ENCODE measurements around the gene PELI2.

PELI2 gene

DNA sequence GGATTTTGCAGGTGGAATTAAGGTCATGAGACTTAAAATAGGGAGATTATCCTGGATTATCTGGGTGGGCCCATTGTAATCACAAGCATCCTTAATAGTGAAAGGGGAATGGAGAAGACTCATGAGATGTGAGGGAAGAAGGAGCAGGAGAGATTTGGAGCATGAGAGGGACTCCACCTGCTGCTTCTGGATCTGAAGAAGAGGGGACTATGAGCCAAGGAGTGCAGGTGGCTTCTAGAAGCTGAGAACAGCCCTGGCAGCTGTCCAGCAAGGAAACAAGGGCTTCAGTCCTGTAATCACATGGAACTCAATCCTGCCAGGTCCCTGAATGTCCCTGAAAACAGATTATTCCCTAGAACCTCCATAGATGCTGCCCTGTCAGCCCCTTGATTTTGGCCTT, 67.8 kb downstream of the PELI2 start:
- H3K36me3 ChIP-seq (ENCODE audit: low read length): no peaks in the 10 kb centered on the region
- H3K79me2 ChIP-seq (ENCODE audit: insufficient read depth, low read length): no peaks in the 10 kb centered on the region
- no peak for TF ChIP-seq EZH2phosphoT487 (conservative IDR thresholded peaks at IDR 0.05; ENCODE audit: low read length)
- TF ChIP-seq, protein P1, sequence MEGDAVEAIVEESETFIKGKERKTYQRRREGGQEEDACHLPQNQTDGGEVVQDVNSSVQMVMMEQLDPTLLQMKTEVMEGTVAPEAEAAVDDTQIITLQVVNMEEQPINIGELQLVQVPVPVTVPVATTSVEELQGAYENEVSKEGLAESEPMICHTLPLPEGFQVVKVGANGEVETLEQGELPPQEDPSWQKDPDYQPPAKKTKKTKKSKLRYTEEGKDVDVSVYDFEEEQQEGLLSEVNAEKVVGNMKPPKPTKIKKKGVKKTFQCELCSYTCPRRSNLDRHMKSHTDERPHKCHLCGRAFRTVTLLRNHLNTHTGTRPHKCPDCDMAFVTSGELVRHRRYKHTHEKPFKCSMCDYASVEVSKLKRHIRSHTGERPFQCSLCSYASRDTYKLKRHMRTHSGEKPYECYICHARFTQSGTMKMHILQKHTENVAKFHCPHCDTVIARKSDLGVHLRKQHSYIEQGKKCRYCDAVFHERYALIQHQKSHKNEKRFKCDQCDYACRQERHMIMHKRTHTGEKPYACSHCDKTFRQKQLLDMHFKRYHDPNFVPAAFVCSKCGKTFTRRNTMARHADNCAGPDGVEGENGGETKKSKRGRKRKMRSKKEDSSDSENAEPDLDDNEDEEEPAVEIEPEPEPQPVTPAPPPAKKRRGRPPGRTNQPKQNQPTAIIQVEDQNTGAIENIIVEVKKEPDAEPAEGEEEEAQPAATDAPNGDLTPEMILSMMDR (IDR thresholded peaks at IDR 0.05; ENCODE audit: insufficient read depth, low read length, poor library complexity, severe bottlenecking): no peak
- H3K9me3 ChIP-seq (ENCODE audit: insufficient read depth, low read length): no peaks in the 10 kb centered on the region
- H3K9me2 ChIP-seq (replicated peaks; ENCODE audit: insufficient read depth, low read length): no peaks in the 10 kb centered on the region
- H4K20me1 ChIP-seq (ENCODE audit: low read depth, low read length): no peaks in the 10 kb centered on the region
- H3F3A ChIP-seq (ENCODE audit: insufficient read depth): no peaks in the 10 kb centered on the region
- no peaks in the 10 kb centered on the region for H3K27me3 ChIP-seq (ENCODE audit: low read length)
- no peak overlapping the region for H3K4me2 ChIP-seq (ENCODE audit: low read depth, low read length, poor library complexity, severe bottlenecking)
- no peak overlapping the region for H3K4me3 ChIP-seq (ENCODE audit: insufficient read depth, low read length, poor library complexity, severe bottlenecking)
- no peak overlapping the region for H3K9ac ChIP-seq (ENCODE audit: low read length)
- no peak overlapping the region for H3K27ac ChIP-seq (ENCODE audit: low read depth, low read length)
- no peak overlapping the region for H2AFZ ChIP-seq (ENCODE audit: low read depth, low read length, severe bottlenecking)

DNA sequence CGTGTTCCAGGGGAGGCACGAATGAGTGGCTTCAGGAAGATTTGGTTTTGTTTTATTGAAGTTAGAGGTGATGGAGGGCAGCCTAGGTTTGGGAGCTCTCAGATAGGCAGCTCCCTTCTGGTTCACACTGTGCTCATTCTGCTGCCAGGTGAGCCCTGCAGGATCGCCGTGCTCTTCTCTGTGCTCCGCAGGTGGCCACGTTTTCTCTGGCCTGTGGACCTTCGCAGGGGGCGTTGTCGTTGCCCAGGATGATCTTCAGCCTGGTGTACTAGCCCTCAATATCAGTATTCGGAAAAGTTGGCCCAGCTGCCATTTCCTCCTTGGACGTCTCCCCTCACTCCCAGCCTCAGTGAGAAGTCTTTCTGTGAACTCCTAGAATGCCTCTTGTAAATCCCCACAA, 69.5 kb downstream of the PELI2 start:
- TF ChIP-seq EZH2phosphoT487 (conservative IDR thresholded peaks at IDR 0.05; ENCODE audit: low read length): no peak
- TF ChIP-seq, protein P1 (IDR thresholded peaks at IDR 0.05; ENCODE audit: insufficient read depth, low read length, poor library complexity, severe bottlenecking): no peak
- H2AFZ ChIP-seq (ENCODE audit: low read depth, low read length, severe bottlenecking): no peak overlapping the region

DNA sequence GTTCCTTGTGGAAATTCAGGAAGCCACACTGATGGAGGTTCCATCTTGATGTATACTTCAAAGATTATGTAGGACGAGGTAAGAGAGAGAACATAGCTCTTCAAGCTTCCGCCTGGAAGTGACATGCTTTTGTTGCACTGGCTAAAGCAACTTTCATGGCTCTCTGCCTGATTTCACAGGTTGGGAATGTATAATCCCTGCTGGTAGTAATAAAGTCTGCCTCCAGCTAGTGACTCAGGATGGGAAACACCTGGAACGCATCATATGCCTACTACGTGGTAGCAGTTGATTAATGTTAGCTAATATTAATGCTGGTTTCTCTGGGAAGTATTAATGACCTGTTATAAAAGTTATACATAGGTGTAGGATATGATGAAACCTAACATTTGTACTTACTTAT, 71.1 kb downstream of the PELI2 start:
- no peak for TF ChIP-seq EZH2phosphoT487 (conservative IDR thresholded peaks at IDR 0.05; ENCODE audit: low read length)
- H4K20me1 ChIP-seq (ENCODE audit: low read depth, low read length): no peaks in the 10 kb centered on the region

More for the DNA sequence above, 69.5 kb downstream of the PELI2 start:
- Histone ChIP-seq H3K4me3 (ENCODE audit: insufficient read depth, low read length, poor library complexity, severe bottlenecking) (no peak overlapping the region), H3F3A (ENCODE audit: insufficient read depth) (no peaks in the 10 kb centered on the region), H3K27ac (ENCODE audit: low read depth, low read length) (no peak overlapping the region), H3K4me2 (ENCODE audit: low read depth, low read length, poor library complexity, severe bottlenecking) (no peak overlapping the region), H4K20me1 (ENCODE audit: low read depth, low read length) (no peaks in the 10 kb centered on the region), H3K79me2 (ENCODE audit: insufficient read depth, low read length) (no peaks in the 10 kb centered on the region), H3K36me3 (ENCODE audit: low read length) (no peaks in the 10 kb centered on the region), H3K27me3 (ENCODE audit: low read length) (no peaks in the 10 kb centered on the region), H3K9me2 (replicated peaks; ENCODE audit: insufficient read depth, low read length) (no peaks in the 10 kb centered on the region), H3K9me3 (ENCODE audit: insufficient read depth, low read length) (no peaks in the 10 kb centered on the region), H3K9ac (ENCODE audit: low read length) (no peak overlapping the region)

DNA sequence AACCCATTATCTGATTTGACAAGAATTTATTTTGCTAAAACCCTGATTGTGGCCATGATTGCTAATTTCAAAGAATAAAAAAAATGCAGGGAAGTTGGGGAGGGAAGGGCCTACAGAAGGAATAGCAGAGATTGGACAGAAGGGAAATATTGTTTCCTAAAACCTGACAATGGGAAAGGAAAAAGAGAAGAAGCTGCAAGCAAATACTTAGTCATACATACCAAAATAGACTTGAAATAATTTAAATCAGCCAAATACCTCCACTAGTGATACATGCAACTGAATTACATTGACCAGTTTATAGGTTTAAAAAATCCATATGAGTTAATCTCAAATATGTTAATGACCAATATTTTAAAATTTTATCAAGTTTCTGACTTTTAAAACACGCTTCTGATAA, 75.1 kb downstream of the PELI2 start:
- H3K9me2 ChIP-seq (replicated peaks; ENCODE audit: insufficient read depth, low read length): no peaks in the 10 kb centered on the region
- H4K20me1 ChIP-seq (ENCODE audit: low read depth, low read length): no peaks in the 10 kb centered on the region
- H3K4me3 ChIP-seq (ENCODE audit: insufficient read depth, low read length, poor library complexity, severe bottlenecking): no peak overlapping the region
- H3K27me3 ChIP-seq (ENCODE audit: low read length): no peaks in the 10 kb centered on the region
- no peak for TF ChIP-seq EZH2phosphoT487 (conservative IDR thresholded peaks at IDR 0.05; ENCODE audit: low read length)
- TF ChIP-seq, protein P1 (IDR thresholded peaks at IDR 0.05; ENCODE audit: insufficient read depth, low read length, poor library complexity, severe bottlenecking): no peak
- no peak overlapping the region for H3K9ac ChIP-seq (ENCODE audit: low read length)
- H3K36me3 ChIP-seq (ENCODE audit: low read length): no peaks in the 10 kb centered on the region
- H3K4me2 ChIP-seq (ENCODE audit: low read depth, low read length, poor library complexity, severe bottlenecking): no peak overlapping the region
- H3K27ac ChIP-seq (ENCODE audit: low read depth, low read length): no peak overlapping the region
- H3K79me2 ChIP-seq (ENCODE audit: insufficient read depth, low read length): no peaks in the 10 kb centered on the region
- no peaks in the 10 kb centered on the region for H3F3A ChIP-seq (ENCODE audit: insufficient read depth)
- no peaks in the 10 kb centered on the region for H3K9me3 ChIP-seq (ENCODE audit: insufficient read depth, low read length)
- no peak overlapping the region for H2AFZ ChIP-seq (ENCODE audit: low read depth, low read length, severe bottlenecking)

More for the DNA sequence above, 71.1 kb downstream of the PELI2 start:
- H3K4me3 ChIP-seq (ENCODE audit: insufficient read depth, low read length, poor library complexity, severe bottlenecking): no peak overlapping the region
- no peaks in the 10 kb centered on the region for H3K79me2 ChIP-seq (ENCODE audit: insufficient read depth, low read length)
- H3K9me3 ChIP-seq (ENCODE audit: insufficient read depth, low read length): no peaks in the 10 kb centered on the region
- no peak overlapping the region for H3K4me2 ChIP-seq (ENCODE audit: low read depth, low read length, poor library complexity, severe bottlenecking)
- no peak overlapping the region for H2AFZ ChIP-seq (ENCODE audit: low read depth, low read length, severe bottlenecking)
- H3F3A ChIP-seq (ENCODE audit: insufficient read depth): no peaks in the 10 kb centered on the region
- H3K9ac ChIP-seq (ENCODE audit: low read length): no peak overlapping the region
- no peak overlapping the region for H3K27ac ChIP-seq (ENCODE audit: low read depth, low read length)
- no peaks in the 10 kb centered on the region for H3K9me2 ChIP-seq (replicated peaks; ENCODE audit: insufficient read depth, low read length)
- H3K36me3 ChIP-seq (ENCODE audit: low read length): no peaks in the 10 kb centered on the region
- no peaks in the 10 kb centered on the region for H3K27me3 ChIP-seq (ENCODE audit: low read length)

Measured in SU-DHL-6 (cell line).